PC-3 (cell line): ENCODE results near the gene HOXD1.

Source experiments
- CTCF ChIP-seq: fragments of 300-600 bp; sonication (generic); conservative IDR thresholded peaks from 2 replicates; pipeline ENCODE4 v1.5.1; 2017; ENCODE audit warnings: antibody characterized with exemption, low read depth, mild to moderate bottlenecking, low read length
- EZH2 ChIP-seq: fragments of 300-600 bp; sonication (generic); IDR thresholded peaks from one replicate; pipeline ENCODE4 v1.6.1; 2017; ENCODE audit warnings: antibody characterized with exemption, mild to moderate bottlenecking, low read length; ENCODE audit not compliant: unreplicated experiment
- EZH2phosphoT487 ChIP-seq: fragments of 300-600 bp; sonication (generic); IDR thresholded peaks from 2 replicates; pipeline ENCODE4 v1.6.1; 2018; ENCODE audit warnings: mild to moderate bottlenecking, antibody characterized with exemption, low read length, borderline replicate concordance

GRCh38 chr2:176149939-176150583 is 38.4 kb upstream of the HOXD1 start:
- TF ChIP-seq EZH2 (no peak), CTCF (no peak), EZH2phosphoT487 (no peak)
